Measurements from ENCODE around the gene CTNNA3. TPM values are rescaled to one million over a fixed set of nuclear protein-coding genes. Genes with fewer than 3 reads are reported as not detected.

The CTNNA3 gene
- total and polyA plus RNA-seq, 2 donors (not counting 3 experiments of a cell fraction or from before 2014, with no cell fraction given): not detected

GRCh38 chr10:66565999-66566398, 1130.0 kb downstream of the CTNNA3 start:
- no peaks in the 10 kb centered on the region for H3K27me3 ChIP-seq (ENCODE audit: control insufficient read depth in 2 of 2, insufficient read depth in 2 of 2, low read length in 2 of 2)
- H3K36me3 ChIP-seq (ENCODE audit: control insufficient read depth in 2 of 2, extremely low read depth in 1 of 2, insufficient read depth in 2 of 2, low read length in 2 of 2): no peaks in the 10 kb centered on the region
- H3K27ac ChIP-seq (ENCODE audit: insufficient read depth, low read depth, low read length): no peak overlapping the region
- H4K20me1 ChIP-seq (replicated peaks; ENCODE audit: control insufficient read depth, extremely low read depth, insufficient read depth, low read length): no peaks in the 10 kb centered on the region
- H3K4me2 ChIP-seq (ENCODE audit: insufficient read depth, low read length): no peak overlapping the region
- H3K4me1 ChIP-seq (ENCODE audit: control insufficient read depth, extremely low read depth, insufficient read depth, low read length): no peaks in the 10 kb centered on the region
- ChIA-PET POLR2A (no interaction called here), CTCF (no interaction called here)
- H2AFZ ChIP-seq (ENCODE audit: low read depth, low read length): no peak overlapping the region
- DNase-seq (ENCODE audit: low read depth, low spot score): no peak
- H3K9me1 ChIP-seq (replicated peaks; ENCODE audit: control insufficient read depth, extremely low read depth, insufficient read depth, low read length): no peaks in the 10 kb centered on the region
- H3K4me3 ChIP-seq (replicated peaks in 1 of 3; ENCODE audit: insufficient read depth in 1 of 3, low read depth in 1 of 3, low read length in 3 of 3): no peak overlapping the region
- no peaks in the 10 kb centered on the region for H3K9me3 ChIP-seq (replicated peaks; ENCODE audit: control insufficient read depth, insufficient read depth, low read length)
- intact Hi-C loops (cut with micrococcal nuclease) (no loop called here), dilution Hi-C loops (cut with MboI; ENCODE audit: extremely low pct_ligation_motif_present, low sequenced_read_pairs) (no loop called here)
- no peaks in the 10 kb centered on the region for H3K79me2 ChIP-seq (ENCODE audit: control insufficient read depth, insufficient read depth, low read length)
- TF ChIP-seq JUN (IDR thresholded peaks at IDR 0.05; ENCODE audit: borderline replicate concordance, insufficient read depth, insufficient read length, low read depth): no peak
- no peak for TF ChIP-seq CTCF (IDR thresholded peaks at IDR 0.05; ENCODE audit: extremely low read depth in 1 of 2, insufficient read depth in 1 of 2, low read depth in 1 of 2, low read length in 2 of 2)
- TF ChIP-seq, protein P1, sequence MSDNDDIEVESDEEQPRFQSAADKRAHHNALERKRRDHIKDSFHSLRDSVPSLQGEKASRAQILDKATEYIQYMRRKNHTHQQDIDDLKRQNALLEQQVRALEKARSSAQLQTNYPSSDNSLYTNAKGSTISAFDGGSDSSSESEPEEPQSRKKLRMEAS (IDR thresholded peaks at IDR 0.05; ENCODE audit: insufficient read depth, insufficient read length): no peak
- TF ChIP-seq GATA2 (IDR thresholded peaks at IDR 0.05; ENCODE audit: insufficient read depth, insufficient read length, low read depth, low read length): no peak
- no peak for TF ChIP-seq EZH2 (IDR thresholded peaks at IDR 0.05; ENCODE audit: borderline replicate concordance, low read depth, low read length, severe bottlenecking)
- TF ChIP-seq MYC (IDR thresholded peaks at IDR 0.05; ENCODE audit: low read depth, low read length): no peak
- no peak for FAIRE-seq
- no TSS peak for BruUV-seq (replicated peaks)
- H3K9ac ChIP-seq (replicated peaks; ENCODE audit: extremely low read depth, insufficient read depth, low read length): no peak overlapping the region

DNA sequence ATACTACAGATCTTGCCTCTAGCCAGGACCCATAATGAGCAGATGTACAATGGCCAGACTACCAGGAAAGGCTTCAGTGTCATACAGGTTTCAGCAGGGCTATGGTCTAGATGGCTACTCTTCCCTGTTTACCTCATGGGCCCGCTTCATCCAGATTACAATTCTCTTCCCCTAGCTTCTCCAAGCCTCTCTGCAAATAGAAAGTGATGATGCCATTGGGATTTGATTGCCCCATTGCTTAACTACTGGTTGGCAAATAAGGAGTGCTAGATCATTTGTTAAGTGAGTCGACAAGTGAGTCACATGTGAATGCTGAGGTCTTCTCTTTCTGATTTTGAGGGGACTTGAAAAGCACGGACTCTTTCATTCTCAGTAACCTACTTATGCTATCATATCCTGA, 1131.7 kb downstream of the CTNNA3 start:
- Histone ChIP-seq H3K4me3 (replicated peaks in 1 of 3; ENCODE audit: insufficient read depth in 1 of 3, low read depth in 1 of 3, low read length in 3 of 3) (no peak overlapping the region), H3K36me3 (ENCODE audit: control insufficient read depth in 2 of 2, extremely low read depth in 1 of 2, insufficient read depth in 2 of 2, low read length in 2 of 2) (no peaks in the 10 kb centered on the region), H3K27me3 (ENCODE audit: control insufficient read depth in 2 of 2, insufficient read depth in 2 of 2, low read length in 2 of 2) (no peaks in the 10 kb centered on the region), H3K27ac (ENCODE audit: insufficient read depth, low read depth, low read length) (no peak overlapping the region), H3K9me3 (replicated peaks; ENCODE audit: control insufficient read depth, insufficient read depth, low read length) (no peaks in the 10 kb centered on the region), H3K79me2 (ENCODE audit: control insufficient read depth, insufficient read depth, low read length) (no peaks in the 10 kb centered on the region), H3K4me1 (ENCODE audit: control insufficient read depth, extremely low read depth, insufficient read depth, low read length) (no peaks in the 10 kb centered on the region), H3K9me1 (replicated peaks; ENCODE audit: control insufficient read depth, extremely low read depth, insufficient read depth, low read length) (no peaks in the 10 kb centered on the region), H3K4me2 (ENCODE audit: insufficient read depth, low read length) (no peak overlapping the region), H2AFZ (ENCODE audit: low read depth, low read length) (no peak overlapping the region), H4K20me1 (replicated peaks; ENCODE audit: control insufficient read depth, extremely low read depth, insufficient read depth, low read length) (no peaks in the 10 kb centered on the region), H3K9ac (replicated peaks; ENCODE audit: extremely low read depth, insufficient read depth, low read length) (no peak overlapping the region)
- intact Hi-C loops (cut with micrococcal nuclease): no loop called here
- ChIA-PET POLR2A (no interaction called here), CTCF (no interaction called here)
- no TSS peak for BruUV-seq (replicated peaks)
- dilution Hi-C loops (cut with MboI; ENCODE audit: extremely low pct_ligation_motif_present, low sequenced_read_pairs): no loop called here
- TF ChIP-seq GATA2 (IDR thresholded peaks at IDR 0.05; ENCODE audit: insufficient read depth, insufficient read length, low read depth, low read length): no peak
- TF ChIP-seq EZH2 (IDR thresholded peaks at IDR 0.05; ENCODE audit: borderline replicate concordance, low read depth, low read length, severe bottlenecking): no peak
- TF ChIP-seq, protein P1 (IDR thresholded peaks at IDR 0.05; ENCODE audit: insufficient read depth, insufficient read length): no peak
- no peak for TF ChIP-seq JUN (IDR thresholded peaks at IDR 0.05; ENCODE audit: borderline replicate concordance, insufficient read depth, insufficient read length, low read depth)
- no peak for TF ChIP-seq FOS (IDR thresholded peaks at IDR 0.05; ENCODE audit: borderline replicate concordance, insufficient read depth, low read length)
- TF ChIP-seq POLR2AphosphoS5 (IDR thresholded peaks at IDR 0.05; ENCODE audit: insufficient read depth, low read depth, low read length): no peak
- TF ChIP-seq MYC (IDR thresholded peaks at IDR 0.05; ENCODE audit: low read depth, low read length): no peak
- no peak for TF ChIP-seq CTCF (IDR thresholded peaks at IDR 0.05; ENCODE audit: extremely low read depth in 1 of 2, insufficient read depth in 1 of 2, low read depth in 1 of 2, low read length in 2 of 2)
- no peak for TF ChIP-seq POLR2A (IDR thresholded peaks at IDR 0.05; ENCODE audit: low read depth, low read length)
- FAIRE-seq: no peak
- no peak for DNase-seq (ENCODE audit: low read depth, low spot score)
